NT2/D1 (cell line): Measurements from ENCODE around the gene ANTKMT.
"Not testable (repeated sequence)": the region's sequence is repeated elsewhere in the genome, so short reads cannot be mapped to it uniquely, and the experiment has no call there.

Experiments used
- DNase-seq: peaks from one replicate; pipeline ENCODE4 v3.0.0-alpha.2; 2011; ENCODE audit warnings: low read depth, low spot score
- H3K27me3 ChIP-seq: 2 replicates; pipeline ENCODE4 v1.6.0; 2011; ENCODE audit warnings: mild to moderate bottlenecking; ENCODE audit not compliant: insufficient read length, insufficient read depth
- H3K36me3 ChIP-seq: 2 replicates; pipeline ENCODE4 v1.6.1; 2011; ENCODE audit warnings: mild to moderate bottlenecking, low read length, mixed read lengths; ENCODE audit not compliant: insufficient read depth, insufficient read length
- H3K4me1 ChIP-seq: 2 replicates; pipeline ENCODE4 v1.5.1; 2011; ENCODE audit not compliant: insufficient read depth, insufficient read length
- H3K4me3 ChIP-seq: 2 replicates; pipeline ENCODE4 v1.5.1; 2011; ENCODE audit warnings: low read depth; ENCODE audit not compliant: insufficient read length
- H3K9ac ChIP-seq: 2 replicates; pipeline ENCODE4 v1.6.0; 2011; ENCODE audit warnings: low read depth; ENCODE audit not compliant: insufficient read length
- H3K9me3 ChIP-seq: 2 replicates; pipeline ENCODE4 v1.5.1; 2011; ENCODE audit warnings: mild to moderate bottlenecking, low read length; ENCODE audit not compliant: insufficient read depth
- SUZ12 ChIP-seq: IDR thresholded peaks from 2 replicates; pipeline ENCODE4 v1.6.1; 2011; ENCODE audit not compliant: insufficient read length, insufficient read depth; ENCODE audit errors: extremely low read depth
- YY1 ChIP-seq: IDR thresholded peaks from 2 replicates; pipeline ENCODE4 v1.6.1; 2011; ENCODE audit not compliant: insufficient read length, insufficient read depth
- ZNF274 ChIP-seq: IDR thresholded peaks from 2 replicates; pipeline ENCODE4 v1.6.1; 2011; ENCODE audit warnings: mild to moderate bottlenecking, low read depth, low read length

The ANTKMT gene

GRCh38 chr16:740764-741505 lies 20.0 kb downstream of the ANTKMT start, which contains the start of gene CIAO3:
Gene CIAO3, minus strand, starts transcription at chr16:740997. Its CDS starts 12 bp downstream, at chr16:740985.
- Histone ChIP-seq H3K9me3 (no peaks in the 10 kb centered on the region), H3K4me3 (peak within 1 kb of the TSS; percentile 87), H3K9ac (peak within 1 kb of the TSS; percentile 97), H3K4me1 (peaks cover 2% of the 10 kb centered on the region), H3K36me3 (peaks cover 29% of the 10 kb centered on the region), H3K27me3 (no peaks in the 10 kb centered on the region)
- DNase-seq = peak; percentile 90
- TF ChIP-seq SUZ12 (no peak), YY1 (peak; percentile 93), ZNF274 (no peak)

GRCh38 chr16:741986-742629 lies 21.2 kb downstream of the ANTKMT start:
- peak overlapping the region; percentile 57 for H3K9ac ChIP-seq
- no peaks in the 10 kb centered on the region for H3K27me3 ChIP-seq
- no peak for DNase-seq
- peaks cover 18% of the 10 kb centered on the region for H3K36me3 ChIP-seq
- TF ChIP-seq ZNF274 (no peak), SUZ12 (no peak), YY1 (no peak)
- H3K9me3 ChIP-seq = no peaks in the 10 kb centered on the region
- no peak overlapping the region for H3K4me3 ChIP-seq
- H3K4me1 ChIP-seq = peaks cover 2% of the 10 kb centered on the region

GRCh38 chr16:742894-743293 lies 21.9 kb downstream of the ANTKMT start:
- not testable (repeated sequence) for H3K4me1 ChIP-seq, H3K9ac ChIP-seq, H3K36me3 ChIP-seq, H3K9me3 ChIP-seq, H3K27me3 ChIP-seq, H3K4me3 ChIP-seq, DNase-seq

GRCh38 chr16:743794-744500 lies 23.0 kb downstream of the ANTKMT start:
- no peak for DNase-seq
- no peaks in the 10 kb centered on the region for H3K9me3 ChIP-seq
- TF ChIP-seq YY1 = no peak
- TF ChIP-seq ZNF274 = no peak
- TF ChIP-seq SUZ12 = no peak
- H3K9ac ChIP-seq = no peak overlapping the region
- peaks cover 4% of the 10 kb centered on the region for H3K36me3 ChIP-seq
- no peaks in the 10 kb centered on the region for H3K27me3 ChIP-seq
- no peak overlapping the region for H3K4me3 ChIP-seq
- no peaks in the 10 kb centered on the region for H3K4me1 ChIP-seq

GRCh38 chr16:745739-746138 lies 24.8 kb downstream of the ANTKMT start:
- no peak overlapping the region for H3K9ac ChIP-seq
- H3K9me3 ChIP-seq = no peaks in the 10 kb centered on the region
- no peaks in the 10 kb centered on the region for H3K36me3 ChIP-seq
- DNase-seq = peak; percentile 57
- H3K4me3 ChIP-seq = no peak overlapping the region
- H3K27me3 ChIP-seq = no peaks in the 10 kb centered on the region
- peaks cover 4% of the 10 kb centered on the region for H3K4me1 ChIP-seq
- TF ChIP-seq ZNF274 (no peak), YY1 (no peak), SUZ12 (no peak)

- TF ChIP-seq SUZ12 (no peak), YY1 (no peak), ZNF274 (no peak)
- H3K9me3 ChIP-seq = no peaks in the 10 kb centered on the region
- peaks cover 10% of the 10 kb centered on the region for H3K4me1 ChIP-seq
- DNase-seq = no peak
- no peaks in the 10 kb centered on the region for H3K36me3 ChIP-seq
- no peak overlapping the region for H3K9ac ChIP-seq
- H3K4me3 ChIP-seq = no peak overlapping the region
- H3K27me3 ChIP-seq = peaks cover 5% of the 10 kb centered on the region
Observed at GRCh38 chr16:746637-747036, 25.7 kb downstream of the ANTKMT start.

- Histone ChIP-seq H3K4me1 (peaks cover 10% of the 10 kb centered on the region), H3K27me3 (peaks cover 5% of the 10 kb centered on the region), H3K4me3 (no peak overlapping the region), H3K9me3 (no peaks in the 10 kb centered on the region), H3K9ac (no peak overlapping the region), H3K36me3 (no peaks in the 10 kb centered on the region)
- DNase-seq = no peak
- no peak for TF ChIP-seq SUZ12
- TF ChIP-seq YY1 = no peak
- TF ChIP-seq ZNF274 = no peak
Observed at GRCh38 chr16:747978-748746, 27.2 kb downstream of the ANTKMT start.
